Aorta (tissue), 5 donors: Measurements from ENCODE around the gene DEFB113. TPM values are rescaled to one million over a fixed set of nuclear protein-coding genes. Genes with fewer than 3 reads are reported as not detected.
A peak's percentile ranks its signal among the peaks of the same experiment; 100 is the strongest.
"Not testable (repeated sequence)": the region's sequence is repeated elsewhere in the genome, so short reads cannot be mapped to it uniquely, and the experiment has no call there.

ENCODE experiments used
- ATAC-seq: fragments of 200-7000 bp; cut with Tn5 transposase; one replicate; pipeline ENCODE4 v1.9.1; 2022; ENCODE audit warnings: moderate library complexity; ENCODE audit not compliant: low FRiP score
- DNase-seq, 2 donors: peaks; one replicate each; pipeline ENCODE4 v3.0.0-alpha.2; 2020
- H3K27ac ChIP-seq, 2 donors: one replicate each; pipeline ENCODE4 v1.5.1; 2013; ENCODE audit warnings: low read length in 2 of 2, mild to moderate bottlenecking in 2 of 2, moderate library complexity in 2 of 2, control low read depth in 1 of 2, inconsistent platforms in 1 of 2, low read depth in 1 of 2
- H3K27me3 ChIP-seq, 2 donors: one replicate each; pipeline ENCODE4 v1.6.1; 2013; ENCODE audit warnings: control low read depth in 1 of 2, low read length in 1 of 2, mild to moderate bottlenecking in 1 of 2, moderate library complexity in 1 of 2; ENCODE audit not compliant: insufficient read depth in 2 of 2, control insufficient read depth in 1 of 2
- H3K36me3 ChIP-seq, 2 donors: one replicate each; pipeline ENCODE4 v1.6.1; 2013; ENCODE audit warnings: control low read depth in 1 of 2, low read length in 1 of 2, mild to moderate bottlenecking in 1 of 2; ENCODE audit not compliant: insufficient read depth in 2 of 2, control insufficient read depth in 1 of 2
- H3K4me1 ChIP-seq, 2 donors: one replicate each; pipeline ENCODE4 v1.6.1; 2013; ENCODE audit warnings: low read length in 2 of 2, control low read depth in 1 of 2, mild to moderate bottlenecking in 1 of 2, moderate library complexity in 1 of 2; ENCODE audit not compliant: insufficient read depth in 2 of 2, control insufficient read depth in 1 of 2
- H3K4me3 ChIP-seq, 2 donors: one replicate each; pipeline ENCODE4 v1.5.1; 2013; ENCODE audit warnings: low read length in 2 of 2, control low read depth in 1 of 2, mild to moderate bottlenecking in 1 of 2
- H3K9me3 ChIP-seq: one replicate; pipeline ENCODE4 v1.6.1; 2013; ENCODE audit warnings: mild to moderate bottlenecking, low read length; ENCODE audit not compliant: control insufficient read depth
- WGBS, 2 donors: extraction: QIAGEN DNeasy Blood & Tissue Kit; methylation state at CpG; one replicate each; pipeline ENCODE4 v1.1.7; 2013; 5-methylcytosine and 5-hydroxymethylcytosine counted together
- intact Hi-C, 2 donors: fragments of 100-400 bp; cut with DNase I; formaldehyde crosslinking; loops; one replicate each; pipeline versions ENCODE4 v1.14.2 to v1.15.0; 2022
- polyA plus RNA-seq, 2 donors: library from polyadenylated mRNA; stranded (reverse); fragments of 200-250 nt; gene quantifications; one replicate each; pipeline ENCODE4 v1.2.3, GENCODE V29; 2013
- total RNA-seq, 2 donors: library from RNA; stranded (reverse); fragmentation: NEBNext Ultra II Directional; extraction: Animal tissue kit (Norgen Biotek cat#: 25700); gene quantifications; one replicate each; pipeline ENCODE4 v1.2.1, GENCODE V29; 2021
- donor health status: healthy with polysubstance abuse.
- donor health status: Bipolar disorder and iron deficiency.
- donor health status: DM: no; HTN: no; CAD: no.
- donor health status: DM: no; HTN: no; CAD: no.
- donor health status: DM: yes; HTN: yes; CAD: no.

The DEFB113 gene
- total and polyA plus RNA-seq, 4 donors, result not detected

- no peak for DNase-seq
- H3K36me3 ChIP-seq, result no peaks in the 10 kb centered on the region
- no peaks in the 10 kb centered on the region for H3K27me3 ChIP-seq
- intact Hi-C loops, result no loop called here
- 76 to 77% methylated on average over 4 of the region's 4 CpGs for WGBS, 2 donors
- no peaks in the 10 kb centered on the region for H3K9me3 ChIP-seq
- no peak overlapping the region for H3K4me3 ChIP-seq
- H3K4me1 ChIP-seq, result no peaks in the 10 kb centered on the region
- no peak for ATAC-seq
- H3K27ac ChIP-seq, result no peak overlapping the region
Observed at GRCh38 chr6:49949062-49949461, 20.4 kb downstream of the DEFB113 start.

- no peaks in the 10 kb centered on the region for H3K9me3 ChIP-seq
- WGBS, 2 donors, result 84 to 88% methylated on average over 2 of the region's 2 CpGs
- DNase-seq (no peak), ATAC-seq (no peak)
- H3K36me3 ChIP-seq, result no peaks in the 10 kb centered on the region
- H3K27me3 ChIP-seq, result no peaks in the 10 kb centered on the region
- H3K4me3 ChIP-seq, result no peak overlapping the region
- no peak overlapping the region for H3K27ac ChIP-seq
- no peaks in the 10 kb centered on the region for H3K4me1 ChIP-seq
- intact Hi-C loops, result no loop called here
Observed at GRCh38 chr6:49946835-49947234, 22.6 kb downstream of the DEFB113 start.

GRCh38 chr6:49944068-49944467 is 25.4 kb downstream of the DEFB113 start:
- ATAC-seq, H3K4me1 ChIP-seq, H3K9me3 ChIP-seq, H3K27me3 ChIP-seq, intact Hi-C loops, H3K27ac ChIP-seq, H3K36me3 ChIP-seq, H3K4me3 ChIP-seq, DNase-seq: not testable (repeated sequence)
- 80 to 82% methylated on average over 3 of the region's 3 CpGs for WGBS, 2 donors

- Histone ChIP-seq H3K27me3 (no peaks in the 10 kb centered on the region), H3K36me3 (no peaks in the 10 kb centered on the region), H3K4me1 (no peaks in the 10 kb centered on the region), H3K4me3 (no peak overlapping the region), H3K9me3 (no peaks in the 10 kb centered on the region), H3K27ac (no peak overlapping the region)
- DNase-seq, result no peak
- intact Hi-C loops, result no loop called here
- ATAC-seq, result no peak
- 72 to 79% methylated on average over 3 of the region's 3 CpGs for WGBS, 2 donors
Observed at GRCh38 chr6:49939993-49940498, 29.4 kb downstream of the DEFB113 start.

- Histone ChIP-seq H3K9me3 (no peaks in the 10 kb centered on the region), H3K27me3 (no peaks in the 10 kb centered on the region), H3K27ac (no peak overlapping the region), H3K4me3 (no peak overlapping the region), H3K4me1 (no peaks in the 10 kb centered on the region), H3K36me3 (no peaks in the 10 kb centered on the region)
- ATAC-seq (no peak), DNase-seq (no peak)
- intact Hi-C loops, result no loop called here
Observed at GRCh38 chr6:49937811-49938210, 31.6 kb downstream of the DEFB113 start.

GRCh38 chr6:49937017-49937416 is 32.4 kb downstream of the DEFB113 start:
- Histone ChIP-seq H3K9me3 (no peaks in the 10 kb centered on the region), H3K27me3 (no peaks in the 10 kb centered on the region), H3K4me3 (no peak overlapping the region), H3K36me3 (no peaks in the 10 kb centered on the region), H3K4me1 (no peaks in the 10 kb centered on the region), H3K27ac (no peak overlapping the region)
- intact Hi-C loops, result no loop called here
- ATAC-seq (no peak), DNase-seq (no peak)
- WGBS, 2 donors, result 61 to 63% methylated on average over 2 of the region's 2 CpGs

- Histone ChIP-seq H3K36me3 (no peaks in the 10 kb centered on the region), H3K9me3 (no peaks in the 10 kb centered on the region), H3K4me1 (no peaks in the 10 kb centered on the region), H3K27ac (no peak overlapping the region), H3K27me3 (no peaks in the 10 kb centered on the region), H3K4me3 (no peak overlapping the region)
- DNase-seq, result no peak
- WGBS, 2 donors, result 40 to 51% methylated on average over 3 of the region's 3 CpGs
- intact Hi-C loops, result no loop called here
- ATAC-seq, result no peak
Observed at GRCh38 chr6:49935387-49935786, 34.0 kb downstream of the DEFB113 start.

- no peaks in the 10 kb centered on the region for H3K36me3 ChIP-seq
- intact Hi-C loops, result no loop called here
- ATAC-seq, result no peak
- no peak for DNase-seq
- H3K4me1 ChIP-seq, result no peaks in the 10 kb centered on the region
- H3K27me3 ChIP-seq, result no peaks in the 10 kb centered on the region
- H3K9me3 ChIP-seq, result no peaks in the 10 kb centered on the region
- 29 to 59% methylated on average over 1 of the region's 1 CpG for WGBS, 2 donors
- H3K4me3 ChIP-seq, result no peak overlapping the region
- H3K27ac ChIP-seq, result no peak overlapping the region
Observed at GRCh38 chr6:49934770-49935169, 34.7 kb downstream of the DEFB113 start.

GRCh38 chr6:49933526-49933925 is 35.9 kb downstream of the DEFB113 start:
- Histone ChIP-seq H3K27ac (no peak overlapping the region), H3K36me3 (no peaks in the 10 kb centered on the region), H3K4me3 (no peak overlapping the region), H3K27me3 (no peaks in the 10 kb centered on the region), H3K9me3 (no peaks in the 10 kb centered on the region), H3K4me1 (no peaks in the 10 kb centered on the region)
- DNase-seq, result peak in 1 of 2 donors; percentile 70
- WGBS, 2 donors, result 91 to 92% methylated on average over 20 to 21 of the region's 21 CpGs
- ATAC-seq, result no peak
- intact Hi-C loops, result no loop called here
